Nucleus accumbens (tissue), 56 donors: ENCODE data around the gene ZNF747.
"Not testable (repeated sequence)": the region's sequence is repeated elsewhere in the genome, so short reads cannot be mapped to it uniquely, and the experiment has no call there.

Experiments
- DNase-seq, 56 donors: peaks; one replicate each; lab custom pipeline; 2025; lab: John Stamatoyannopoulos, UW

ZNF747 gene

GRCh38 chr16:30536391-30537024, 1.9 kb upstream of the ZNF747 start:
- DNase-seq = not testable (repeated sequence)

- peak in 34 of 56 donors; percentile 6 to 57 (median 29) for DNase-seq
These were observed 1.1 kb upstream of the ZNF747 start for GRCh38 chr16:30535777-30536190.

- DNase-seq = peak in 1 of 56 donors; percentile 31
These were observed 583 bp upstream of the ZNF747 start for GRCh38 chr16:30535106-30535776.

GRCh38 chr16:30533748-30534367, 800 bp downstream of the ZNF747 start:
- DNase-seq = peak in 2 of 56 donors; percentile 22 to 33

GRCh38 chr16:30533146-30533522, 1.5 kb downstream of the ZNF747 start:
- DNase-seq = no peak

GRCh38 chr16:30532285-30533145, 2.1 kb downstream of the ZNF747 start:
- DNase-seq = no peak

GRCh38 chr16:30530163-30531037, 4.3 kb downstream of the ZNF747 start:
- no peak for DNase-seq

GRCh38 chr16:30528799-30529457, 5.7 kb downstream of the ZNF747 start:
- no peak for DNase-seq

GRCh38 chr16:30527635-30528178, 7.0 kb downstream of the ZNF747 start:
- peak in 4 of 56 donors; percentile 19 to 53 (median 42) for DNase-seq

GRCh38 chr16:30526823-30527634, 7.6 kb downstream of the ZNF747 start:
- peak; percentile 79 to 99 (median 96) for DNase-seq

GRCh38 chr16:30526137-30526822, 8.4 kb downstream of the ZNF747 start, which contains the start of gene ZNF768:
ZNF768 (minus strand) TSS chr16:30526566; CDS start chr16:30526413, 153 bp downstream.
- DNase-seq = peak in 29 of 56 donors; percentile 6 to 87 (median 68)

- DNase-seq = no peak
These were observed 8.9 kb downstream of the ZNF747 start for GRCh38 chr16:30525844-30526136.

GRCh38 chr16:30524575-30525568, 9.8 kb downstream of the ZNF747 start:
- no peak for DNase-seq

GRCh38 chr16:30523768-30524574, 10.7 kb downstream of the ZNF747 start:
- peak in 1 of 56 donors; percentile 4 for DNase-seq

- not testable (repeated sequence) for DNase-seq
These were observed 11.8 kb downstream of the ZNF747 start for GRCh38 chr16:30522702-30523463.
